Activated T-cell treated with anti-CD3 and anti-CD28 coated beads, Interleukin-2, amount 50 U/mL, for 1 hour (primary cell): ENCODE results near the gene LTBP3.

Experiments used
- DNase-seq: peaks from one replicate; pipeline ENCODE4 v3.0.0-alpha.2; 2020

Gene LTBP3

DNA sequence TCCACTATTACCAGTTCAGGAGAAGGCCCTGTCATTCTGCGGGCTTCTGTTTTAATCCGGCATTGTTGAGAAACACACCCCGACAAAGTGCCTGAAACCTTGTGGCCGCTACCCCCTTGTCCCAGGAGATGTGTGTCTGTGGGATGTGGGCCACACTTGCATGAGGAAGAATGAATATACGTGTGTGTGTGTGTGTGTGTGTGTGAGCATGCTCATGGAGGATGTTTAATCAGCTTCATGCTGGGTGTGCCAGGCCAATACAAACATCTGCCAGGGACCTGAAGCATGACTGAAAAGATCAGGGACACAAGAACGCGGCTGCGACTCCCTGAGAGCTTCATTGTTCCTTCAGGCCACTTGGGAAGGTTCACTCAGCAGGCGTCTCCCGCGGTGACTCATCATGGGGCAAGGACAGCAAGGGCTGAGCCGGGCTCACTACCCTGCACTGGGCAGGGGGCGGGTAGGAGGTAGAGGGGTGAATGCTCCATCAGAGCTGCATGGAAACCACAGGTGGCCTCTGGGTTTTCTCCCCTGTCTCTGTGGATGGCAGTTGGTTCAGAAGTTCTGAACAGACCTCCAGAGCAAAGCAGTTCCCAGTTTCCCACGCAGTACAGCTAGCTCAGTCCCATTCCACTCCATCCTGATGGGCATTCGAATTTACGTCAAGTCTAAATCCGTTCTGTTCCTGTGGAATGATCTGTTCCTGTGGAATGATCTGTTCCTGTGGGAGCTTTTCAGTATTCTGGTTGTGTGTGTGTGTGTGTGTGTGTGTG, 66.4 kb downstream of the LTBP3 start:
- DNase-seq: no peak

DNA sequence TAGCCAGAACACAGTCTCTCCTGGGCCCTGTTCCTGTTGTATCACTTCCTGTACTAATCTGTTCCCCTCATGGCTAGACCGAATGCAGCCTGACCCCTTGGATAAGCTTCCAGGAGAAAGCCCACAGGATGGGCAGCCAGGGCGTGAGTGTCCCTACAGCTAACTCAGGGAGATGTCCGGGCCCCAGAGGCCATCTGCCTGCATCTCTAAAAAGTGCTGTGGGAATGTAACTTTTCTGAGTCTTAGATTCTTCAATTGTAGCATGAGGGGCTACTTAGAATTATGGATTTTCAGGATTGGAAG, 67.0 kb downstream of the LTBP3 start:
- no peak for DNase-seq

DNA sequence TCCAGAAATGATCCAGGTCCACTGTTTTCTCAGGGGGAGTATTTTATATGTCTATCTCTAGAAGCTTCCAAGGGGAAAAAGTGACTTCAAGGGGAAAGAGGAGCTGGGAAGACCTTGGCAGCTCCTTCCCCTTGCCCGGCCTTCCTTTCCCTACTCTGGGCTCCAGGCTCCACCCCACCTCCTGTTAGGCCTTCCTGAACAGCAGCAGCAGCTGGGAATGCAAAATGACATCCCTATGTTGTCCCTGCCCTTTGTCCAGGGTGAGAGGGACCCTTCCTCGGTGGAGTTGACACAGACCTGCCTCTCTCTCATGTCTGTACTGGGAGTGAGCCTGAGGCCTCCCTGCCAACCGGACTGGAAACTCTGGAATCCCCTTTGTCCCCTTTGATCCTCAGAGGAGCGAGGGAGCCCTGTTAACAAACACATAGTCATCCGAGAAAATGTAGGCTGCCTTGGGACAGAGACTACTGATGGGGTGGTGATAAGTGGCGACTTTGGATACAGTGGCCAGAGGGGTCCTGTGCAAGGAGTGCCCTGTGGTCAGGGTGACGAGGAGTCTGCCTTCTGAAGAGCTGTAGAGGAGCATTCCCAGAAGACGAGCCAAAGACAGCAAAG, 68.3 kb downstream of the LTBP3 start:
- DNase-seq: no peak

DNA sequence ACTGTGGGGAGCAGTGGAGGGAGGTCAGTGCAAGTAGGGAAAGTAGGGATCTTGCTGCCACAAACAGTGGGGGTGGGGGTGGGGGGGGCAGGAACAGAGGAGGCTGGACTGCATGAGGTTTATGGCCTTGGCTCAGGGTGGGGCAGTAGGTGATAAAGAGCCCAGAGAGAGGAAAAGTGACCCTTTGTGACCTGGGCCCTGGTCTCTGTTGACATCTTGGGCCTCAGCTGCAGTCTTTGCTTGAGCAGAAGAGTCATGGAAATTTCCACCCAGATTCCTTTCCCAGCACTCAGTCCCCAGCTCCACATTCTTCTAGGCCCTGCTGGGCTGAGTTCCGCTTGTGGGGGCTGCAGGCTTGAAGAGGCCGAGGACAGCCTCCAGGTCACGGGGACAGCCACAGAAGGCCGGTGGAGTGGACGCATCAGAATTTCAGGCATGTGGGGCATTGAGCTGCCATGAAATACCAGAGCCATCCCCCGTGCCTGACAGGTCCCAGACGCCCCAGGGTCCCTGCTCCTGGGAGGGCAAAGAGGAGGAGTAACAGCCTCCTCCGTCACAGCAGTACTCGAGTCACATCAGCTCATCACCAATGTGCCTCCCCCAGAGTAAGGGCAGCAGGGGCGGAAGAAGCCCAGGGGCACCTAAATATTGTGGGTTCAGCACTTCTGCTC, 69.0 kb downstream of the LTBP3 start:
- DNase-seq: no peak
